CD4-positive, alpha-beta T cell (primary cell): Measurements from ENCODE around the gene EXOC6. TPM values are rescaled to one million over a fixed set of nuclear protein-coding genes. Genes with fewer than 3 reads are reported as not detected.
"Not testable (repeated sequence)": the region's sequence is repeated elsewhere in the genome, so short reads cannot be mapped to it uniquely, and the experiment has no call there.

Experiments used
- ATAC-seq: fragments of 200-7000 bp; cut with Tn5 transposase; one replicate; pipeline ENCODE4 v1.10.0; 2022; ENCODE audit warnings: mild to moderate bottlenecking; ENCODE audit not compliant: poor library complexity
- CTCF ChIA-PET: fragments of 350-600 bp; sonication (Branson Sonifier 250); formaldehyde crosslinking; loops from one replicate; lab custom pipeline; 2021; ENCODE audit warnings: antibody characterized with exemption, inconsistent platforms; lab: Charles Lee
- POLR2A ChIA-PET: fragments of 350-600 bp; sonication (Branson Sonifier 250); formaldehyde crosslinking; loops from one replicate; lab custom pipeline; 2021; ENCODE audit warnings: antibody characterized with exemption, inconsistent platforms; lab: Charles Lee
- DNase-seq, 14 experiments: peaks; one replicate each; pipeline ENCODE4 v3.0.0-alpha.2; 2013 to 2020; ENCODE audit warnings: mixed read lengths in 2 of 14
- H3K27ac ChIP-seq, 2 donors: one replicate each; pipeline versions ENCODE4 v1.5.1 to v1.7.0; 2013; ENCODE audit warnings: low read length in 2 of 2, low read depth in 1 of 2, mild to moderate bottlenecking in 1 of 2
- H3K27me3 ChIP-seq, 2 experiments: 1 replicate in 1 of 2; 2 replicates in 1 of 2; pipeline versions ENCODE4 v1.6.1 to v1.7.0; 2013; ENCODE audit warnings: low read length in 2 of 2, control low read depth in 1 of 2, mild to moderate bottlenecking in 1 of 2, moderate library complexity in 1 of 2; ENCODE audit not compliant: insufficient read depth in 2 of 2, control insufficient read depth in 1 of 2
- H3K36me3 ChIP-seq: one replicate; pipeline ENCODE4 v1.6.1; 2013; ENCODE audit warnings: low read length, control low read depth; ENCODE audit not compliant: insufficient read depth
- H3K4me1 ChIP-seq: one replicate; pipeline ENCODE4 v1.6.1; 2013; ENCODE audit warnings: low read length, control low read depth; ENCODE audit not compliant: insufficient read depth
- H3K4me3 ChIP-seq: one replicate; pipeline ENCODE4 v1.5.1; 2013; ENCODE audit warnings: mild to moderate bottlenecking, low read length, moderate library complexity
- H3K9me3 ChIP-seq, 2 experiments: 1 replicate in 1 of 2; 2 replicates in 1 of 2; pipeline versions ENCODE4 v1.6.1 to v1.7.0; 2013; ENCODE audit warnings: low read length in 2 of 2, mild to moderate bottlenecking in 2 of 2, control low read depth in 1 of 2, moderate library complexity in 1 of 2; ENCODE audit not compliant: control insufficient read depth in 1 of 2, insufficient read depth in 1 of 2
- H3K27ac Mint-ChIP-seq: one replicate; pipeline ENCODE4 v1.8.0; 2020; ENCODE audit warnings: mixed read lengths
- H3K27me3 Mint-ChIP-seq: one replicate; pipeline ENCODE4 v1.8.0; 2021; ENCODE audit warnings: mixed read lengths
- H3K36me3 Mint-ChIP-seq: one replicate; pipeline ENCODE4 v1.8.0; 2021; ENCODE audit warnings: low read depth, mixed read lengths
- H3K4me1 Mint-ChIP-seq: one replicate; pipeline ENCODE4 v1.8.0; 2021; ENCODE audit warnings: low read depth, mixed read lengths
- H3K4me3 Mint-ChIP-seq: one replicate; pipeline ENCODE4 v1.8.0; 2020; ENCODE audit warnings: mild to moderate bottlenecking, mixed read lengths
- H3K9me3 Mint-ChIP-seq: one replicate; pipeline ENCODE4 v1.8.0; 2020; ENCODE audit warnings: mixed read lengths
- intact Hi-C, 2 experiments: fragments of 100-400 bp; cut with DNase I in 1 of 2; cut with micrococcal nuclease in 1 of 2; formaldehyde crosslinking; loops; one replicate each; pipeline versions ENCODE4 v1.15.1 to v1.9.0; 2023 to 2025; cut with DNase I, micrococcal nuclease
- total RNA-seq, 174 experiments: library from RNA in 2 of 174; stranded (reverse) in 2 of 174; gene quantifications; one replicate each; pipeline ENCODE4 v1.2.3 and lab custom pipeline; 2021 to 2026
- TF ChIP-seq, protein P1 (sequence below): fragments of 200-600 bp; IDR thresholded peaks from one replicate; pipeline ENCODE4 v1.8.0; 2022; ENCODE audit warnings: antibody characterized with exemption, mild to moderate bottlenecking

Gene EXOC6
- total RNA-seq, 2 experiments from 2014 or later = 6.6 to 7.4 TPM

- Histone ChIP-seq H3K27me3 (no peaks in the 10 kb centered on the region), H3K9me3 (no peaks in the 10 kb centered on the region), H3K4me1 (no peaks in the 10 kb centered on the region), H3K36me3 (peaks cover 3% of the 10 kb centered on the region), H3K4me3 (no peak overlapping the region), H3K27ac (no peak overlapping the region)
- peak in 2 of 14 experiments; percentile 1 to 23 for DNase-seq
- no peak overlapping the region for H3K4me3 Mint-ChIP-seq
- TF ChIP-seq, protein P1, sequence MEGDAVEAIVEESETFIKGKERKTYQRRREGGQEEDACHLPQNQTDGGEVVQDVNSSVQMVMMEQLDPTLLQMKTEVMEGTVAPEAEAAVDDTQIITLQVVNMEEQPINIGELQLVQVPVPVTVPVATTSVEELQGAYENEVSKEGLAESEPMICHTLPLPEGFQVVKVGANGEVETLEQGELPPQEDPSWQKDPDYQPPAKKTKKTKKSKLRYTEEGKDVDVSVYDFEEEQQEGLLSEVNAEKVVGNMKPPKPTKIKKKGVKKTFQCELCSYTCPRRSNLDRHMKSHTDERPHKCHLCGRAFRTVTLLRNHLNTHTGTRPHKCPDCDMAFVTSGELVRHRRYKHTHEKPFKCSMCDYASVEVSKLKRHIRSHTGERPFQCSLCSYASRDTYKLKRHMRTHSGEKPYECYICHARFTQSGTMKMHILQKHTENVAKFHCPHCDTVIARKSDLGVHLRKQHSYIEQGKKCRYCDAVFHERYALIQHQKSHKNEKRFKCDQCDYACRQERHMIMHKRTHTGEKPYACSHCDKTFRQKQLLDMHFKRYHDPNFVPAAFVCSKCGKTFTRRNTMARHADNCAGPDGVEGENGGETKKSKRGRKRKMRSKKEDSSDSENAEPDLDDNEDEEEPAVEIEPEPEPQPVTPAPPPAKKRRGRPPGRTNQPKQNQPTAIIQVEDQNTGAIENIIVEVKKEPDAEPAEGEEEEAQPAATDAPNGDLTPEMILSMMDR = no peak
- no peaks in the 10 kb centered on the region for H3K27me3 Mint-ChIP-seq
- H3K27ac Mint-ChIP-seq = no peak overlapping the region
- H3K4me1 Mint-ChIP-seq = no peaks in the 10 kb centered on the region
- H3K9me3 Mint-ChIP-seq = no peaks in the 10 kb centered on the region
- CTCF ChIA-PET = interaction anchor here (1.0 kb wide), 2 partner anchors 7 to 11 kb away, joined by 3 to 4 read pairs; no protein-coding TSS in a partner anchor
- H3K36me3 Mint-ChIP-seq = peaks cover 50% of the 10 kb centered on the region
- POLR2A ChIA-PET = no interaction called here
- ATAC-seq = no peak
- intact Hi-C loops = loop anchor here in 1 of 2 experiments (10.0 kb wide), 1 partner anchor 63 kb away; no protein-coding TSS in a partner anchor
Measured at GRCh38 chr10:92972066-92972870, 123.9 kb downstream of the EXOC6 start.

- Mint-ChIP-seq H3K27me3 (no peaks in the 10 kb centered on the region), H3K27ac (no peak overlapping the region), H3K36me3 (peaks cover 50% of the 10 kb centered on the region), H3K9me3 (no peaks in the 10 kb centered on the region), H3K4me1 (no peaks in the 10 kb centered on the region), H3K4me3 (no peak overlapping the region)
- no peak for DNase-seq
- no peaks in the 10 kb centered on the region for H3K27me3 ChIP-seq
- no peaks in the 10 kb centered on the region for H3K9me3 ChIP-seq
- CTCF ChIA-PET = interaction anchor here (1.0 kb wide), 2 partner anchors 8 to 11 kb away, joined by 3 to 4 read pairs; no protein-coding TSS in a partner anchor
- peaks cover 3% of the 10 kb centered on the region for H3K36me3 ChIP-seq
- intact Hi-C loops = loop anchor here in 1 of 2 experiments (10.0 kb wide), 1 partner anchor 62 kb away; no protein-coding TSS in a partner anchor
- TF ChIP-seq, protein P1 = no peak
- no peak for ATAC-seq
- H3K4me1 ChIP-seq = no peaks in the 10 kb centered on the region
- no peak overlapping the region for H3K27ac ChIP-seq
- POLR2A ChIA-PET = no interaction called here
- no peak overlapping the region for H3K4me3 ChIP-seq
Measured at GRCh38 chr10:92972886-92973285, 124.6 kb downstream of the EXOC6 start.

DNA sequence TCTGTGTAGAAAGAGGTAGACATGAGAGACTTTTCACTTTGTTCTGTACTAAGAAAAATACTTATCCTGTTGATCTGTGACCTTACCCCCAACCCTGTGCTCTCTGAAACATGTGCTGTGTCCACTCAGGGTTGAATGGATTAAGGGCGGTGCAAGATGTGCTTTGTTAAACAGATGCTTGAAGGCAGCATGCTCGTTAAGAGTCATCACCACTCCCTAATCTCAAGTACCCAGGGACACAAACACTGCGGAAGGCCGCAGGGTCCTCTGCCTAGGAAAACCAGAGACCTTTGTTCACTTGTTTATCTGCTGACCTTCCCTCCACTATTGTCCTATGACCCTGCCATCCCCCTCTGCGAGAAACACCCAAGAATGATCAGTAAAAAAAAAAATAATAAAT, 128.0 kb downstream of the EXOC6 start:
- CTCF ChIA-PET, H3K9me3 ChIP-seq, H3K27me3 ChIP-seq, H3K27me3 Mint-ChIP-seq, H3K9me3 Mint-ChIP-seq, H3K27ac Mint-ChIP-seq, H3K27ac ChIP-seq, H3K4me3 ChIP-seq, ATAC-seq, DNase-seq, H3K4me1 Mint-ChIP-seq, POLR2A ChIA-PET, H3K4me1 ChIP-seq, H3K36me3 ChIP-seq, H3K4me3 Mint-ChIP-seq: not testable (repeated sequence)
- H3K36me3 Mint-ChIP-seq = peaks cover 41% of the 10 kb centered on the region
- intact Hi-C loops = loop anchor here in 1 of 2 experiments (10.0 kb wide), 1 partner anchor 59 kb away; no protein-coding TSS in a partner anchor
